Thymus (tissue), 11 donors: ENCODE data around the gene HOXD13. TPM values are rescaled to one million over a fixed set of nuclear protein-coding genes. Genes with fewer than 3 reads are reported as not detected.

Experiments used
- DNase-seq, 9 donors: peaks; one replicate each; pipeline ENCODE4 v3.0.0-alpha.2; 2013; ENCODE audit warnings: low spot score in 9 of 9, low read depth in 6 of 9, missing footprints in 1 of 9
- H3K27ac ChIP-seq, 2 donors: one replicate each; pipeline ENCODE4 v1.5.1; 2013; ENCODE audit warnings: control low read depth in 1 of 2, low read depth in 1 of 2, low read length in 1 of 2, mild to moderate bottlenecking in 1 of 2, moderate library complexity in 1 of 2
- H3K27me3 ChIP-seq, 2 donors: one replicate each; pipeline ENCODE4 v1.5.1; 2013; ENCODE audit warnings: low read length in 1 of 2; ENCODE audit not compliant: control insufficient read depth in 2 of 2, insufficient read depth in 1 of 2
- H3K36me3 ChIP-seq, 2 donors: one replicate each; pipeline ENCODE4 v1.5.1; 2013; ENCODE audit warnings: low read length in 1 of 2, mild to moderate bottlenecking in 1 of 2, moderate library complexity in 1 of 2; ENCODE audit not compliant: control insufficient read depth in 2 of 2, insufficient read depth in 2 of 2
- H3K4me1 ChIP-seq, 2 donors: one replicate each; pipeline ENCODE4 v1.5.1; 2013; ENCODE audit warnings: low read length in 2 of 2; ENCODE audit not compliant: control insufficient read depth in 2 of 2, insufficient read depth in 2 of 2
- H3K4me3 ChIP-seq, 2 donors: one replicate each; pipeline ENCODE4 v1.5.1; 2013; ENCODE audit warnings: low read length in 2 of 2, control low read depth in 1 of 2, mild to moderate bottlenecking in 1 of 2
- H3K9me3 ChIP-seq, 2 donors: one replicate each; pipeline ENCODE4 v1.5.1; 2013; ENCODE audit warnings: low read length in 1 of 2, mild to moderate bottlenecking in 1 of 2; ENCODE audit not compliant: control insufficient read depth in 2 of 2, insufficient read depth in 1 of 2
- WGBS: extraction: QIAGEN DNeasy Blood & Tissue Kit; methylation state at CpG from one replicate; pipeline ENCODE4 v1.1.7; 2013; 5-methylcytosine and 5-hydroxymethylcytosine counted together
- polyA plus RNA-seq: library from polyadenylated mRNA; stranded (reverse); fragments of 200-250 nt; gene quantifications from one replicate; pipeline ENCODE4 v1.2.3, GENCODE V29; 2013
- total RNA-seq: library from RNA; stranded (reverse); fragments of 120-200 nt; gene quantifications from one replicate; pipeline ENCODE4 v1.2.4, GENCODE V29; 2013
- donor health status: healthy.

HOXD13 gene
- total and polyA plus RNA-seq, 2 donors: 0.11 TPM; not detected in 1

- peak within 1 kb of the TSS; percentile 5 to 20 for H3K4me3 ChIP-seq
- H3K36me3 ChIP-seq: no peaks in the 10 kb centered on the region
- WGBS: 3% methylated on average over 84 of the region's 84 CpGs
- H3K27ac ChIP-seq: no peak within 1 kb of the TSS
- H3K9me3 ChIP-seq: peaks cover 0 to 8% of the 10 kb centered on the region in 2 donors
- no peak for DNase-seq
- H3K4me1 ChIP-seq: peaks cover 4 to 9% of the 10 kb centered on the region in 2 donors
- H3K27me3 ChIP-seq: peaks cover 93 to 100% of the 10 kb centered on the region in 2 donors
Measured at GRCh38 chr2:176122683-176123410, 30.3 kb downstream of the HOXD13 start, which contains the start of gene HOXD9. TSS of gene HOXD9 (plus strand) at chr2:176122719. CDS start at chr2:176122769, 50 bp downstream.

GRCh38 chr2:176123411-176124109 lies 31.0 kb downstream of the HOXD13 start:
- Histone ChIP-seq H3K4me1 (peaks cover 4 to 12% of the 10 kb centered on the region in 2 donors), H3K9me3 (peaks cover 0 to 14% of the 10 kb centered on the region in 2 donors), H3K27ac (no peak overlapping the region), H3K4me3 (no peak overlapping the region), H3K27me3 (peaks cover 93 to 100% of the 10 kb centered on the region in 2 donors), H3K36me3 (no peaks in the 10 kb centered on the region)
- 7% methylated on average over 40 of the region's 40 CpGs for WGBS
- DNase-seq: no peak

- Histone ChIP-seq H3K4me3 (no peak overlapping the region), H3K27me3 (peaks cover 94 to 100% of the 10 kb centered on the region in 2 donors), H3K4me1 (peaks cover 4 to 17% of the 10 kb centered on the region in 2 donors), H3K36me3 (no peaks in the 10 kb centered on the region), H3K9me3 (peaks cover 0 to 22% of the 10 kb centered on the region in 2 donors), H3K27ac (no peak overlapping the region)
- WGBS: 12% methylated on average over 34 of the region's 34 CpGs
- DNase-seq: no peak
Measured at GRCh38 chr2:176124110-176124946, 31.8 kb downstream of the HOXD13 start.

GRCh38 chr2:176124947-176125771 lies 32.6 kb downstream of the HOXD13 start:
- no peak overlapping the region for H3K27ac ChIP-seq
- peaks cover 94 to 99% of the 10 kb centered on the region in 2 donors for H3K27me3 ChIP-seq
- peaks cover 0 to 23% of the 10 kb centered on the region in 2 donors for H3K9me3 ChIP-seq
- H3K4me1 ChIP-seq: peaks cover 5 to 18% of the 10 kb centered on the region in 2 donors
- H3K4me3 ChIP-seq: no peak overlapping the region
- DNase-seq: no peak
- no peaks in the 10 kb centered on the region for H3K36me3 ChIP-seq
- WGBS: 35% methylated on average over 9 of the region's 9 CpGs

- WGBS: 19% methylated on average over 6 of the region's 6 CpGs
- H3K27me3 ChIP-seq: peaks cover 95 to 99% of the 10 kb centered on the region in 2 donors
- H3K4me3 ChIP-seq: no peak overlapping the region
- DNase-seq: no peak
- no peaks in the 10 kb centered on the region for H3K36me3 ChIP-seq
- peaks cover 0 to 23% of the 10 kb centered on the region in 2 donors for H3K9me3 ChIP-seq
- peaks cover 11 to 18% of the 10 kb centered on the region in 2 donors for H3K4me1 ChIP-seq
- H3K27ac ChIP-seq: no peak overlapping the region
Measured at GRCh38 chr2:176125772-176126054, 33.2 kb downstream of the HOXD13 start.

- H3K36me3 ChIP-seq: no peaks in the 10 kb centered on the region
- H3K9me3 ChIP-seq: peaks cover 0 to 18% of the 10 kb centered on the region in 2 donors
- H3K4me3 ChIP-seq: no peak overlapping the region
- peaks cover 12 to 18% of the 10 kb centered on the region in 2 donors for H3K4me1 ChIP-seq
- WGBS: 4% methylated on average over 13 of the region's 13 CpGs
- no peak overlapping the region for H3K27ac ChIP-seq
- DNase-seq: peak in 5 of 9 donors; percentile 48 to 75 (median 62)
- H3K27me3 ChIP-seq: peaks cover 93 to 99% of the 10 kb centered on the region in 2 donors
Measured at GRCh38 chr2:176126929-176127773, 34.6 kb downstream of the HOXD13 start.

GRCh38 chr2:176127774-176128072 lies 35.2 kb downstream of the HOXD13 start:
- peaks cover 10 to 19% of the 10 kb centered on the region in 2 donors for H3K4me1 ChIP-seq
- no peak overlapping the region for H3K4me3 ChIP-seq
- no peaks in the 10 kb centered on the region for H3K36me3 ChIP-seq
- 29% methylated on average over 4 of the region's 4 CpGs for WGBS
- peaks cover 0 to 15% of the 10 kb centered on the region in 2 donors for H3K9me3 ChIP-seq
- DNase-seq: no peak
- peaks cover 93 to 99% of the 10 kb centered on the region in 2 donors for H3K27me3 ChIP-seq
- H3K27ac ChIP-seq: no peak overlapping the region
